Uterus (tissue), 4 donors: ENCODE data around the gene C20orf141. TPM values are rescaled to one million over a fixed set of nuclear protein-coding genes. Genes with fewer than 3 reads are reported as not detected.

ENCODE experiments used
- DNase-seq, 2 donors: peaks; one replicate each; pipeline ENCODE4 v3.0.0-alpha.2; 2019 to 2020
- H3K27ac ChIP-seq, 2 donors: fragments of 200-600 bp; sonication (generic); 1 replicate in 1 of 2; 2 replicates in 1 of 2; pipeline ENCODE4 v1.5.1; 2016 to 2018
- H3K27me3 ChIP-seq, 2 donors: fragments of 200-600 bp; sonication (generic); one replicate each; pipeline ENCODE4 v1.5.1; 2018 to 2019; ENCODE audit warnings: control low read depth in 1 of 2
- H3K36me3 ChIP-seq, 2 donors: fragments of 200-600 bp; sonication (generic); one replicate each; pipeline ENCODE4 v1.5.1; 2019; ENCODE audit warnings: control low read depth in 1 of 2
- H3K4me1 ChIP-seq, 2 donors: fragments of 200-600 bp; sonication (generic); one replicate each; pipeline ENCODE4 v1.5.1; 2018 to 2019; ENCODE audit warnings: control low read depth in 1 of 2
- H3K4me3 ChIP-seq, 2 donors: fragments of 200-600 bp; sonication (generic); 1 replicate in 1 of 2; 2 replicates in 1 of 2; pipeline ENCODE4 v1.5.1; 2018 to 2019; ENCODE audit warnings: mild to moderate bottlenecking in 1 of 2
- H3K9me3 ChIP-seq, 2 donors: fragments of 200-600 bp; sonication (generic); one replicate each; pipeline ENCODE4 v1.5.1; 2019; ENCODE audit warnings: control low read depth in 1 of 2
- POLR2A ChIP-seq, 2 donors: fragments of 450-650 bp; IDR thresholded peaks; one replicate each; pipeline ENCODE4 v1.6.1; 2016; ENCODE audit warnings: antibody characterized with exemption in 2 of 2, mild to moderate bottlenecking in 1 of 2, moderate library complexity in 1 of 2
- intact Hi-C: fragments of 100-400 bp; cut with DNase I; formaldehyde crosslinking; loops from one replicate; pipeline ENCODE4 v1.15.1; 2023; ENCODE audit warnings: low total_unique reads
- total RNA-seq, 4 donors: library from RNA; depleted of rRNA in 3 of 4; stranded (reverse); fragments of >200 nt in 3 of 4; gene quantifications; one replicate each; pipeline versions ENCODE4 v1.1.0 to v1.2.4, GENCODE V29; 2014 to 2023
- TF ChIP-seq, protein P1 (sequence below), 4 experiments: fragments of 200-600 bp in 2 of 4; fragments of 450-650 bp in 2 of 4; sonication (generic) in 2 of 4; IDR thresholded peaks; one replicate each; pipeline ENCODE4 v1.5.1; 2016 to 2019; ENCODE audit warnings: antibody characterized with exemption in 4 of 4, mild to moderate bottlenecking in 2 of 4, moderate library complexity in 1 of 4
- donor health status: DM: yes; HTN: yes; CAD: no.

The C20orf141 gene
- total RNA-seq, 4 donors from 2014 or later: not detected

DNA sequence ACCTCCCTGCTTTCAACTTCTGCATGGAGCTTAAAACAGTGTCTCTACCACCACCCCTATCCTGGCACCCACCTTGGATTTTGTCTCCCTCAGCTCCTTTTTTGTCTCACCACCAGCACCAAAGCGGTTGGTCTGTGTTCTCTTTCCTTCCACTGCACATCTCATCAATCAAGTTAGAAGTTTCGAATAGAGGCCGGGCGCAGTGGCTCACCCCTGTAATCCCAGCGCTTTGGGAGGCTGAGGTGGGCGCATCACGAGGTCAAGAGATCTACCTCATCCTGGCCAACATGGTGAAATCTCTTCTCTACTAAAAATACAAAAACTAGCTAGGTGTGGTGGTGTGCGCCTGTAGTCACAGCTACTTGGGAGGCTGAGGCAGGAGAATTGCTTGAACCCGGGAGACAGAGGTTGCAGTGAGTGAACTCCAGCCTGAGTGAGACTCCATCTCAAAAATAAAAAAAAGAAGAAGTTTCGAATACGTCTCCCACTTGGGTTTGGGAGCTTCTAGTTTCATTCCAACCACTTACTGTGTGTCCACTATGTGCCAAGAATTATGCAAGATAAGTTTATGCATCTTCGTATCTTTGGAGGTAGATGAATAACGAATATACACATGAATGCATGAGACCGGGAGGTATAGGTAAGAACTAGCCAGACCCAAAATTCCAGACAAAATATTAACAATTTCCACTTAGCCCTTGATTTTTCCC, 19.8 kb downstream of the C20orf141 start:
- Histone ChIP-seq H3K27me3 (no peaks in the 10 kb centered on the region), H3K4me3 (no peak overlapping the region), H3K9me3 (no peaks in the 10 kb centered on the region), H3K27ac (no peak overlapping the region), H3K36me3 (no peaks in the 10 kb centered on the region), H3K4me1 (no peaks in the 10 kb centered on the region)
- TF ChIP-seq, protein P1, sequence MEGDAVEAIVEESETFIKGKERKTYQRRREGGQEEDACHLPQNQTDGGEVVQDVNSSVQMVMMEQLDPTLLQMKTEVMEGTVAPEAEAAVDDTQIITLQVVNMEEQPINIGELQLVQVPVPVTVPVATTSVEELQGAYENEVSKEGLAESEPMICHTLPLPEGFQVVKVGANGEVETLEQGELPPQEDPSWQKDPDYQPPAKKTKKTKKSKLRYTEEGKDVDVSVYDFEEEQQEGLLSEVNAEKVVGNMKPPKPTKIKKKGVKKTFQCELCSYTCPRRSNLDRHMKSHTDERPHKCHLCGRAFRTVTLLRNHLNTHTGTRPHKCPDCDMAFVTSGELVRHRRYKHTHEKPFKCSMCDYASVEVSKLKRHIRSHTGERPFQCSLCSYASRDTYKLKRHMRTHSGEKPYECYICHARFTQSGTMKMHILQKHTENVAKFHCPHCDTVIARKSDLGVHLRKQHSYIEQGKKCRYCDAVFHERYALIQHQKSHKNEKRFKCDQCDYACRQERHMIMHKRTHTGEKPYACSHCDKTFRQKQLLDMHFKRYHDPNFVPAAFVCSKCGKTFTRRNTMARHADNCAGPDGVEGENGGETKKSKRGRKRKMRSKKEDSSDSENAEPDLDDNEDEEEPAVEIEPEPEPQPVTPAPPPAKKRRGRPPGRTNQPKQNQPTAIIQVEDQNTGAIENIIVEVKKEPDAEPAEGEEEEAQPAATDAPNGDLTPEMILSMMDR (IDR thresholded peaks at IDR 0.05): no peak
- TF ChIP-seq POLR2A (IDR thresholded peaks at IDR 0.05): no peak
- intact Hi-C loops: no loop called here
- no peak for DNase-seq

DNA sequence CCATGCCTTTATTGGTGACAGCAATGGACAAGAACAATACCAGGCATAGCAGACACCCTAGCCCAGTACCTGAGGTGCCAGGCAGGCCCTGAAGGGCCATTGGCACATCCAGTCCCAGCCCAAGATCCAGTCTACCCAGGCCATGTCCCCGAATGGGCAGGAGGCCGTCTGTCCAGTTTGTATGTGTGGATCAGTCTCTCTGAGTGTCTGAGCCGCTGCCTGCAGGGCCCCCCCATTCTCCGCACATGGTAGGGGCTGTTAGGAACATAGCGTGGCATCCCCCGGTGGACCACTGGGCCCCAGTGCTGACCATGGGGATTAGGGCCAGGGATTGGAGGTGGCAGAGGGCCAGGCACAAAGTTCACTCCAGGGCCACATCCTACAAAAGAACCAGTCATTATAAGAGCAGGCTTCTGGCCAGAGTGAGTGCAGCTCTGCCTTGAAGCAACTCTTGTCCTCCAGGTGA, 20.6 kb downstream of the C20orf141 start:
- Histone ChIP-seq H3K4me1 (no peaks in the 10 kb centered on the region), H3K4me3 (no peak overlapping the region), H3K27me3 (no peaks in the 10 kb centered on the region), H3K36me3 (no peaks in the 10 kb centered on the region), H3K27ac (no peak overlapping the region), H3K9me3 (no peaks in the 10 kb centered on the region)
- TF ChIP-seq, protein P1 (IDR thresholded peaks at IDR 0.05): no peak
- no peak for TF ChIP-seq POLR2A (IDR thresholded peaks at IDR 0.05)
- intact Hi-C loops: no loop called here
- DNase-seq: no peak

DNA sequence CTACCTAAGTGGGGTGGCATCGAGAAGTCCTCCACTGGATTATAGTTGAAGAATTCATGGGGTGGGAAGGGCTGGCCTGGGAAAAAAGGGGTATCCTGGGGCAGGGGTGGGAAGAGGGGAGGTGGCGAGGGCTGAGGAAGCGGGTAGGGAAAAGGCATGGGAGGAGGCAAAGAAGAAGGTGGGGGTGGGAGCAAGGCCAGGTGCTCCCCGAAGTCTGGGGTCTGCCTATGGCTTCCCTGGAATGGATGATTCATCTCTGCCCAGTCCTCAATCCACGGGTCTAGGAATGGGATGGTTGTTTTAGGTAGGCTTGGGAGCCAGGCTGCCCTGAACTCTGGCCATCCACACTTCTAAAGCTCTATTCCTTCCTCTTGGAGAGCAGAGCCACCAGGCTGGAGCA, 21.2 kb downstream of the C20orf141 start:
- H3K9me3 ChIP-seq: no peaks in the 10 kb centered on the region
- no peaks in the 10 kb centered on the region for H3K4me1 ChIP-seq
- no peak overlapping the region for H3K27ac ChIP-seq
- no peaks in the 10 kb centered on the region for H3K27me3 ChIP-seq
- intact Hi-C loops: no loop called here
- no peak for DNase-seq
- no peak for TF ChIP-seq POLR2A (IDR thresholded peaks at IDR 0.05)
- TF ChIP-seq, protein P1 (IDR thresholded peaks at IDR 0.05): no peak
- H3K36me3 ChIP-seq: no peaks in the 10 kb centered on the region
- H3K4me3 ChIP-seq: no peak overlapping the region

DNA sequence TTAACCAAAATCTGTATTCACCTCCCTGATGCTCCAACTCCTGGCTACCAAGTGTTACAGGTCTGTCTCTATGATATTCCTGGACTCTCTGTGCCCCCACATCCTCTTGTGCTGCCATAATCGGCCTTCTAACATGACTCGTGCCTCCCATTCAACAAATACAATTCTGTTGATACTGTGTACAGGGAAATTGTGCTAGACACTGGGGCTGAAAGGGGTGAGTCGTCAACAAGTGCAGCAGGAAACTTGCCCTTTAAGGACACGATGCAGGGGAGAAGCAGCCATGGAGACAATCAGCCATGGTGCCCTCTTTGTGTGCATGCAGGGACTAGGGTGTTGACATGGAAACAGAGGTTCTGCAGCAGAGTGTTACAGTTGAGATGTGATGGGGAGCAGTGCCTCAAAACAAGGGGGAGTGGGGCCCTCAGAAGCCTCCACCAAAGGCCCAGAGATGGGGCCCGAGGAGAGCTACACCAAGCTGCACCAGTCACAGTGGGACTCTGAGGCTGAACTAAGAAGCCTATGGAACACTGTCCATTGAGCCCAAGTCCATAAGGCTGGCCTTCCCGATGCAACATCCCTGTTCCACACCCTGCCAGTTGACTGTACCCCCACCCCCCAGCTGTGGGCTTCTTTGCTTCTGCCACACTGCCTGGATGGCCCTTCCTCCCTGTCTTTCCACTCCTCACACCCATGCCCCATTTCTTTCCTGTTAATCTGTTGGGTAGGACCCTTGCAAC, 22.6 kb downstream of the C20orf141 start:
- intact Hi-C loops: no loop called here
- Histone ChIP-seq H3K9me3 (no peaks in the 10 kb centered on the region), H3K36me3 (no peaks in the 10 kb centered on the region)

More for the DNA sequence above, 22.6 kb downstream of the C20orf141 start:
- H3K4me3 ChIP-seq: no peak overlapping the region
- no peaks in the 10 kb centered on the region for H3K27me3 ChIP-seq
- peaks cover 0 to 6% of the 10 kb centered on the region in 2 donors for H3K4me1 ChIP-seq
- DNase-seq: no peak
- TF ChIP-seq, protein P1 (IDR thresholded peaks at IDR 0.05): no peak
- TF ChIP-seq POLR2A (IDR thresholded peaks at IDR 0.05): no peak
- H3K27ac ChIP-seq: no peak overlapping the region
